ENCODE measurements around the gene ADAMTS10. TPM values are rescaled to one million over a fixed set of nuclear protein-coding genes. Genes with fewer than 3 reads are reported as not detected.

Gene ADAMTS10
- total and polyA plus RNA-seq, 2 of the 8 experiments (the other 6 are each of a cell fraction or from before 2014, with no cell fraction given): 6.9 to 17.4 TPM

DNA sequence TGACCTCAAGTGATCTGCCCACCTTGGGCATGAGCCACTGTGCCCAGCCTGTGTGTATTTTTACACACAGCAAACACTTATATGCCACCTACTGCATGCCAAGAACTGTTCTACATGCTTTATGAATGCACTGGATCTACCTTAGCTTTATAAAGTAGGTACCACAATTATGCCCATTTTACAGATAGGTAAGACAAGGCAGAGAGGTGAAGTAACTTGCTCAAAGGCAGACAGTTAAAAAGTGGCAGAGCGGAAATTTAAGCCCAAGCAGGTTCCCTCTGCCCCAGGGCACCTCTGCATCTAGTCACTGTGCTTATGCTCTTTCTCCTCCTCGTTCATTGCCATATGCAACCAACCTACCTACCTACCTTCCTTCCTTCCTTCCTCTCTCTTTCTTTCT, 10.5 kb downstream of the ADAMTS10 start:
- Histone ChIP-seq H4K20me1 (replicated peaks in 1 of 2; ENCODE audit: control insufficient read depth in 1 of 2, insufficient read depth in 2 of 2, low read length in 2 of 2) (peaks cover 0 to 3% of the 10 kb centered on the region in 2 experiments), H2BK5ac (ENCODE audit: low read depth, low read length) (no peak overlapping the region), H4K5ac (ENCODE audit: insufficient read length, low read depth, low read length) (no peak overlapping the region), H3K36me3 (ENCODE audit: control insufficient read depth in 2 of 4, insufficient read depth in 4 of 4, low read length in 3 of 4) (peaks cover 0 to 27% (median 7%) of the 10 kb centered on the region in 4 experiments; a peak in 5 of 8 replicates), H3K18ac (ENCODE audit: extremely low read depth, low read length) (no peak overlapping the region), H3K56ac (replicated peaks; ENCODE audit: insufficient read length, low read depth, low read length) (no peak overlapping the region), H3K14ac (ENCODE audit: insufficient read length) (no peak overlapping the region), H2BK20ac (ENCODE audit: low read length) (no peak overlapping the region), H3K9me3 (ENCODE audit: insufficient read depth in 2 of 2, low read depth in 1 of 2, low read length in 1 of 2) (peaks cover 3 to 5% of the 10 kb centered on the region in 2 experiments; a peak in 3 of 4 replicates), H3K27me3 (replicated peaks in 1 of 4; ENCODE audit: control insufficient read depth in 3 of 4, extremely low read depth in 1 of 4, insufficient read depth in 3 of 4, low read length in 3 of 4) (no peaks in the 10 kb centered on the region), H3K79me2 (ENCODE audit: control insufficient read depth in 1 of 2, insufficient read depth in 2 of 2, low read length in 2 of 2) (no peaks in the 10 kb centered on the region), H2AK5ac (ENCODE audit: low read depth, low read length) (no peak overlapping the region), H3K27ac (ENCODE audit: low read depth, low read length) (no peak overlapping the region), H3K4ac (replicated peaks; ENCODE audit: insufficient read length, low read depth, low read length) (no peak overlapping the region), H4K91ac (replicated peaks; ENCODE audit: insufficient read length, low read length) (no peak overlapping the region), H3K79me1 (ENCODE audit: low read depth, low read length) (peaks cover 2% of the 10 kb centered on the region; the same call in 1 of the 2 replicates), H2AFZ (ENCODE audit: low read length) (no peak overlapping the region), H3K4me1 (replicated peaks in 1 of 4; ENCODE audit: control insufficient read depth in 3 of 4, insufficient read depth in 4 of 4, low read length in 3 of 4) (no peaks in the 10 kb centered on the region), H4K8ac (ENCODE audit: extremely low read depth, insufficient read depth, low read length) (no peak overlapping the region), H2BK120ac (replicated peaks; ENCODE audit: low read depth, low read length) (no peak overlapping the region), H3K23me2 (ENCODE audit: low read depth, low read length) (no peaks in the 10 kb centered on the region), H2BK15ac (ENCODE audit: low read length) (no peak overlapping the region), H3K9ac (replicated peaks in 1 of 4; ENCODE audit: extremely low read depth in 1 of 4, low read depth in 3 of 4, low read length in 3 of 4) (no peak overlapping the region), H3K4me3 (ENCODE audit: extremely low read depth in 1 of 4, insufficient read depth in 2 of 4, low read depth in 3 of 4, low read length in 4 of 4) (no peak overlapping the region), H3K23ac (ENCODE audit: insufficient read length) (no peak overlapping the region), H3K4me2 (ENCODE audit: insufficient read depth in 1 of 2, low read depth in 2 of 2, low read length in 2 of 2) (no peak overlapping the region), H2BK12ac (ENCODE audit: low read depth, low read length) (no peak overlapping the region)
- TF ChIP-seq, protein P1, sequence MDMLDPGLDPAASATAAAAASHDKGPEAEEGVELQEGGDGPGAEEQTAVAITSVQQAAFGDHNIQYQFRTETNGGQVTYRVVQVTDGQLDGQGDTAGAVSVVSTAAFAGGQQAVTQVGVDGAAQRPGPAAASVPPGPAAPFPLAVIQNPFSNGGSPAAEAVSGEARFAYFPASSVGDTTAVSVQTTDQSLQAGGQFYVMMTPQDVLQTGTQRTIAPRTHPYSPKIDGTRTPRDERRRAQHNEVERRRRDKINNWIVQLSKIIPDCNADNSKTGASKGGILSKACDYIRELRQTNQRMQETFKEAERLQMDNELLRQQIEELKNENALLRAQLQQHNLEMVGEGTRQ (IDR thresholded peaks at IDR 0.05; ENCODE audit: low read length): no peak
- TF ChIP-seq BACH1 (IDR thresholded peaks at IDR 0.05; ENCODE audit: low read length): no peak
- no peak for TF ChIP-seq CREB1 (IDR thresholded peaks at IDR 0.05)
- no peak for TF ChIP-seq POU5F1 (IDR thresholded peaks at IDR 0.05; ENCODE audit: low read depth, low read length)
- TF ChIP-seq SP2 (IDR thresholded peaks at IDR 0.05; ENCODE audit: low read length): no peak
- TF ChIP-seq ASH2L (IDR thresholded peaks at IDR 0.05; ENCODE audit: low read length): no peak
- no peak for TF ChIP-seq KDM5A (IDR thresholded peaks at IDR 0.05; ENCODE audit: low read length)
- TF ChIP-seq YY1 (IDR thresholded peaks at IDR 0.05; ENCODE audit: low read depth, low read length): no peak
- TF ChIP-seq KDM4A (IDR thresholded peaks at IDR 0.05; ENCODE audit: low read depth, low read length, severe bottlenecking): no peak
- DNase-seq (ENCODE audit: low read depth in 1 of 2, low spot score in 2 of 2) (no peak), FAIRE-seq (no peak)
- 95% methylated on average over 2 of the region's 2 CpGs; no CpG with 5 or more reads in 1 of the 2 experiments for WGBS, 2 experiments (ENCODE audit: extremely low coverage in 1 of 2, insufficient coverage in 1 of 2, insufficient read length in 1 of 2, insufficient replicate concordance in 2 of 2, low coverage in 1 of 2, low lambda C conversion rate in 2 of 2, missing lambda C conversion rate in 1 of 2)
- POLR2A ChIA-PET (ENCODE audit: partially characterized antibody): interaction anchor here (7.9 kb wide), 1 partner anchor 6 kb away, joined by 117 read pairs; no protein-coding TSS in a partner anchor
- CTCF ChIA-PET (ENCODE audit: partially characterized antibody): interaction anchor here (0.9 to 1.6 kb wide), 2 partner anchors 12 to 15 kb away, joined by 3 to 5 read pairs; no protein-coding TSS in a partner anchor
